GM18861 (cell line): ENCODE data around the gene CEP68.
"Not testable (repeated sequence)": the region's sequence is repeated elsewhere in the genome, so short reads cannot be mapped to it uniquely, and the experiment has no call there.

Source experiments
- ATAC-seq: cut with Tn5 transposase; IDR thresholded peaks from one replicate; pipeline ENCODE4 v1.9.1; 2021; ENCODE audit not compliant: unreplicated experiment

Gene CEP68

GRCh38 chr2:65056215-65057053 is at the start of gene CEP68:
CEP68 (plus strand) TSS chr2:65056416; CDS start chr2:65069445, 13,029 bp downstream.
- peak; percentile 63 for ATAC-seq

DNA sequence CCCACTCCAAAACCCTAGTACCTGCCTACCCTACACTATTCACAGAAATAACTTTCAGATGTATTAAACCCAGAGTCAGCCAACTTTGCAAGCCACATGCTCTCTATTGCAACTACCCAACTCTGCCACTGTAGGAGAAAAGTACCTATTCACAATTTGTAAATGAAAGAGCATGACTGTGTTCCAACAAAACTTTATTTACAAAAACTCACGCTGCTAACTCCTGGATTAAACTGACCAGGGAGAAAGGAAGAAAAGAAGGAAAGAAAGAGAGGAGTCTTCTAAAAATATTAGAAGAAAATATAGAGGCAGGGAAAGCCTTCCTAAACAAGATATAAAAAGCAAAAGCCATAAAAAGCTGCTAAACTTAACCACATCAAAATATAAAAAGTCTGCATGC is 42.4 kb upstream of the CEP68 start:
- no peak for ATAC-seq

DNA sequence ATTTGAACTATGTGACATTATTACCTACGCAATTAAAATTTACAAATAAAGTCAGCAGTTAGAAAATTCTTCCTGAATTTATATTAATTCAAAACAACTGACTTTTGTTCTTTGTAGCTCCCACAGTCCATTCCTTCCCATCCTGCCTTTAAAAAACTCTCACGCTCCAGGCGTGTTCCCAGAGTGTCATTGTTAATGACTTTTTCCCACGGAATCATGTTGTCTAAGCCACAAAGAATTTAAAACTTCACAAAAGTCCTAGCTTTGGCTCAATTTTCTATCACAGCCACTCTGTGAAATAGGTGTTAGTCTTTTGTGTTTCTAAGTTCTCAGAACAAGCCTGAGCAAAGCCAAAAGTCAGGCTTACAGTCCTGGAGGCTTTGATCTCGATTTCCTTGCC is 40.5 kb upstream of the CEP68 start:
- no peak for ATAC-seq

DNA sequence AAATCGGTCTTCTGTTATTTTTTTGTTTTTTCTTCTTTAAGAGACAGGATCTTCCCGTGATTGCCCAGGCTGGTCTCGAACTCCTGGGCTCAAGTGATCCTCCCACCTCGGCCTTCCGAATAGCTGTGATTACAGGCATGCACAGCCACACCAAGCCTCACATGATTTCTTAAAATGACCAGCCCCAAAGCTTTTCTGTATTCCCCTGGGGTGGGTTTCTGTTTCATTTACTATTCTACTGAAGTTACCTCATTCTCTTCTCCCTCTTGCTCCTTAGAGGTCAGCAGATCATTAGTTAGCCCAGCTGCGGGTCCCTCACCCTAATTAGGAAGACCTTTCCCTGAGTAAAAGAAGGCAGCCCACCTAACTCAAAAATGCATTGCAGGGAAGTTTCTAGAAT is 39.4 kb upstream of the CEP68 start:
- no peak for ATAC-seq

- no peak for ATAC-seq
Measured at GRCh38 chr2:65017335-65017734, 38.9 kb upstream of the CEP68 start.

- no peak for ATAC-seq
Measured at GRCh38 chr2:65018141-65018582, 38.1 kb upstream of the CEP68 start.

DNA sequence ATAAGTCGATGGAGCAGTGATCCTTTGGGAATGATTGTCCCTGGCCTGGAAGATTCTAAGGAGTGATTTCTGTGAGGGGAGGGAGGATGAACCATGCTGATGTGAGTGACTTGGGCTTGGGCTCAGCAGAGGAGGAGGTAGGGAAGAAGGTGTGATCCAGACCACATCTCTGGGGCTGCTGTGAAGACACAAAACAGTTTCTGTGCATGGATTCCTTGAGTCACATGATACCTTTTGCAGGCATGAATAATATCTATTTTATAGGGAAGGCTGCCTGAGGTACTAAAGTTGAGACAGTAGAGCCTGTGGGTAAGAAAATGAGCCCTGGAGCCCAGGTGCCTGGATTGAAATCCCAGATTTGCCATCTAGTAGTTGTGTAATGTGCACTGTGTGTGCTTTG is 37.2 kb upstream of the CEP68 start:
- no peak for ATAC-seq

GRCh38 chr2:65019675-65020195 is 36.5 kb upstream of the CEP68 start:
- ATAC-seq, result no peak

DNA sequence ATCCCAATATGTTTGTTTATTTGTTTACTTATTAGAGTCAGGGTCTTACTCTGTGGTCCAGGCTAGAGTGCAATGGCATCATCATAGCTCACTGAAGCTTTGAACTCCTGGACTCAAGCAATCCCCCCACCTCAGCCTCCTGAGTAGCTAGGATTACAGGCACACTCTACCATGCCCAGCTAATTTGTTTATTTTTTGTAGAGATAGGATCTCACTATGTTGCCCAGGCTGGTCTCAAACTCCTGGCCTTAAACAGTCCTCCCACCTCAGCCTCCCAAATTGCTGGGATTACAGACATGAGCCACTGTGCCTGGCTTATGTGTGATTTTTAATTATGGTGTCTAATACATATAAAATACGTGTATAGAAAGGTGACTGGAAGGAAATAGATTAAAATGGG is 36.0 kb upstream of the CEP68 start:
- ATAC-seq, result not testable (repeated sequence)

DNA sequence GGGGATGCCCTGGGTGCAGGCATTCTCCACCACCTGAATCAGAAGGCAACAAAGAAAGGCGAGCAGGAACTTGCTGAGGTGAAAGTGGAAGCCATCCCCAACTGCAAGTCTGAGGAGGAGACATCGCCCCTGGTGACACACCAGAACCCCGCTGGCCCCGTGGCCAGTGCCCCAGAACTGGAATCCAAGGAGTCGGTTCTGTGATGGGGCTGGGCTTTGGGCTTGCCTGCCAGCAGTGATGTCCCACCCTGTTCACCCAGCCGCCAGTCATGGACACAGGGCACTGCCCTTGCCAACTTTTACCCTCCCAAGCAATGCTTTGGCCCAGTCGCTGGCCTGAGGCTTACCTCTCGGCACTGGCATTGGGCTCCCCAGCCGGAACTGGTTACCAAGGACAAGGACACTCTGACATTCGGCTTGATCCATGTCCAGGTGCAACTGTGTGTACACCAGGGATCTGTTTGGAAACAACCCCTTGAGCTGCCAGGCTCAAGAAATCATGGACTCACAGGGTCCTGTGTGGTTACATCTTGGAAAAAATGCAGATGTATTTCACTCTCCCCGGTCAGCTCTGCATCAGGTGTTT is 35.2 kb upstream of the CEP68 start:
- no peak for ATAC-seq

DNA sequence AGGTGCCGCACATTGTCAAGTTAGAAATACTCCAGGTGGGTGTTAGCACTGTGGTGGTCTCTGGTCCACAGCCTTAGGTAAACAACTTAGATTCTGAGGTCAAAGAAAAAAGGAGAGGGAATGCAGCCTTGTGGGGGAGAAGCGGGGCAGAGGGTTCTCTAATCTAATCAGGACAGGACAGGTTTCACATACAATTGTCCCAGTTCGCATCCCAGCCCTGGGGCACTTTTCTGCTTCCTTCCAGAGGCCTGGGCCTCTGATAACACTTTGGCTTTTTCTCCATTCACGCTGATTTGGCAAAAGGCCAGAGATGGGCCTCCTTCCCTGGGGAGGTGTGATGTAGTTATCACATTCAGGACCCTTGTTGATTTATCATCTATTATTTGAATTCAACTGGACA is 34.5 kb upstream of the CEP68 start:
- ATAC-seq, result no peak

DNA sequence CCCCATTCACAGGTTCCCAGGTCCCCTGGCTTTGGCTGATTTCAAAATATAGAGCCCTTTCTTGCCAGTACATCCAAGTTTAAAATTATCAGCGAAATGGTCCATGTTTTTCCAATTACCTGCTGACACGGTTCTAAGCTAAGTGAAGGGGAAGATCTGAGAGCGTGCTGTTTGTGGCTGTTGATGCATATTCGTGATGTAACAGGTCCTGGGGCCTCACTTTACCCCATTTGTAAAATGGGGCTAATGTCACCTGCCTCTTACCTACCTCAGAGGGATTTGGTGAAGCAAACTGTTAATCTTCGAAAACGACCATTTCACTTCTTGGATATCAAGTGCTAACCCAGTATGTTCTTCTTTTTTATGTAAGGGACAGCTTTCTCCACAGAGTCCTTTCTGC is 34.0 kb upstream of the CEP68 start:
- ATAC-seq, result no peak

- ATAC-seq, result no peak
Measured at GRCh38 chr2:65023742-65024141, 32.5 kb upstream of the CEP68 start.

- ATAC-seq, result no peak
Measured at GRCh38 chr2:65024149-65024829, 31.9 kb upstream of the CEP68 start.

GRCh38 chr2:65025453-65026123 is 30.6 kb upstream of the CEP68 start:
- ATAC-seq, result no peak

- ATAC-seq, result no peak
Measured at GRCh38 chr2:65026154-65026553, 30.1 kb upstream of the CEP68 start.

DNA sequence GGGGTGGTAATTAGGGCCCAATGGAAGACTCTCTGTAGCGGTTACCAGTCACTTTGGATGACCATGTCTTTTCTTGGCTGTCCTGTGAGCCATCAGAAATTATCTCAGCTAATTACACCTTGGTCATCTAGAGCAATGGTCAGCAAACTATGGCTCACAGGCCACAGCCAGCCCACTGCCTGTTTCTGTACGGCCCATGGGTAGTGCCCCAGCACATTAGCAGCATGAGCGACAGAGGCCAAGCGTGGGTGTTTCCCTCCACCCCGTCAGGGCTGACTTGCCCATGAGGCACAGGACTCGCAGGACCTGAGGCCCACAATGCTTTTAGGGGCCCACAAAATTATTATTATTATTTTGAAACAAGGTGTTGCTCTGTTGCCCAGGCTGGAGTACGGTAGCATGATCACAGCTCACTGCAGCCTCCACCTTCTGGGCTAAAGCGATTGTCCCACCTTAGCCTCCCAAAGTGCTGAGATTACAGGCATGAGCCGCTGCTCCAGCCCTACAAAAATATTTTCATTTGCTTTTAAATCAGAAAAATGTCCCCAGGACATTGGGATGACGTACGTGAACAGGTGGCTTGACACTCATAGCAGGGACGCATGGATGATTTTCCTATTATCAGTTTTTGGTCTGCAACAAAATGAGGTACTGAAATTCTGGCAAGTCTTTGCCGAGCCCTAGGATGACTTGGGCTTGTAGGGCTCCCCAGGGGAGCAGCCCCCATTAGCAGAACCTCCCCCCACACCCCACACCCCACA is 29.3 kb upstream of the CEP68 start:
- no peak for ATAC-seq

DNA sequence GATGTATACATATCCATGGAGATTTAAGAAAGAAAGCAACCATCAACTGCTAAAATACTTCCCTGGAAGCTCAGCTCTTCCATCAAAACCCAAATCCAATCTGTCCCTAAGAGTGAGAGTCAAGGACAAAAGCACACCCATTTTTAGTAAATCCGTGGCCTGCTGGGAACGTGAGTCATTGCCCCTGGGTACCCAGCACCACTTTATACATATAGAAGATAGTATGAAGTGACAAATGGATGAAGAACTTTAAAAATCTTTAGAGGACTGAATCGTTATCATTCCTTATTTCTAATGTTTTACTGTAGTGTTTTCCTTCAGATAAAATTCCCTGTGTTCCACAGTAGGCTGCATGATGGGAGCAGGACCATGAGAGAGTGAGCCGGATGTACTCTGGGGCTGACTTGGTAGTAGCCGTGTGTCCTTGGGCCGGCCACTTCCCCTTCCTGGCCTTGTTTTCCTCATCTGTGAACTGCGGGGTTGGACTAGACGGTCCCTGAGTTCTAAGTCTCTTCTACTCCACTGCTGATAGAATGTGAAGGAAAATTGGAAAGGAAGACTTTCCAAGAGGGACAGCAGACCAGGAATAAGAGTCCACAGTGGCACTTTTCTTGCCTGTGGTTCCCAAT is 28.5 kb upstream of the CEP68 start:
- ATAC-seq, result no peak

GRCh38 chr2:65030476-65031332 is 25.5 kb upstream of the CEP68 start:
- no peak for ATAC-seq
